C4-2B (cell line): Measurements from ENCODE around the gene CASZ1.

Experiments
- CTCF ChIP-seq: fragments of 450-650 bp; conservative IDR thresholded peaks from 2 replicates; pipeline ENCODE4 v1.5.1; 2017; ENCODE audit warnings: mild to moderate bottlenecking
- ZFX ChIP-seq: fragments of 450-650 bp; IDR thresholded peaks from 2 replicates; pipeline ENCODE4 v1.6.1; 2017

DNA sequence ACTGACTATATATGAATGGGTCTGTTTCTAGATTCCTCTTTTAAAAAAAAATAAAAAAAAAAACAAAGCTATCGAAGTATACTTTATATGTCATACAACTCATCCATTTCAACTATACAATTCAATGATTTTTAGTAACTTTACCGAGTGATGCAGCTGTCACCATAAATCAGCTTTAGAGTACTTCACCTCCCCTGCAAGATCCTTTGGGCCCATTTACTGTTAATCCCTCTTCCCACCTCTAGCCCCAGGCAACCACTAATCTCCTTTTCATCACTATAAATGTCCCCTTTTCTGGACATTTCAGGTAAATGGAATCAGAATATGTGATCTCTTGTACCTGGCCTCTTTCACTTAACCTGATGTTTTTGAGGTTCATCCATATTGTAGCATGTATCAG, 187.8 kb downstream of the CASZ1 start:
- TF ChIP-seq CTCF, result no peak
- no peak for TF ChIP-seq ZFX
